Measurements from ENCODE around the gene CAPN1. TPM values are rescaled to one million over a fixed set of nuclear protein-coding genes. Genes with fewer than 3 reads are reported as not detected.

Gene CAPN1
- total and polyA plus RNA-seq, 9 of the 15 experiments (the other 6 are each of a cell fraction or from before 2014, with no cell fraction given): 3.5 to 199 (median 61.6) TPM

DNA sequence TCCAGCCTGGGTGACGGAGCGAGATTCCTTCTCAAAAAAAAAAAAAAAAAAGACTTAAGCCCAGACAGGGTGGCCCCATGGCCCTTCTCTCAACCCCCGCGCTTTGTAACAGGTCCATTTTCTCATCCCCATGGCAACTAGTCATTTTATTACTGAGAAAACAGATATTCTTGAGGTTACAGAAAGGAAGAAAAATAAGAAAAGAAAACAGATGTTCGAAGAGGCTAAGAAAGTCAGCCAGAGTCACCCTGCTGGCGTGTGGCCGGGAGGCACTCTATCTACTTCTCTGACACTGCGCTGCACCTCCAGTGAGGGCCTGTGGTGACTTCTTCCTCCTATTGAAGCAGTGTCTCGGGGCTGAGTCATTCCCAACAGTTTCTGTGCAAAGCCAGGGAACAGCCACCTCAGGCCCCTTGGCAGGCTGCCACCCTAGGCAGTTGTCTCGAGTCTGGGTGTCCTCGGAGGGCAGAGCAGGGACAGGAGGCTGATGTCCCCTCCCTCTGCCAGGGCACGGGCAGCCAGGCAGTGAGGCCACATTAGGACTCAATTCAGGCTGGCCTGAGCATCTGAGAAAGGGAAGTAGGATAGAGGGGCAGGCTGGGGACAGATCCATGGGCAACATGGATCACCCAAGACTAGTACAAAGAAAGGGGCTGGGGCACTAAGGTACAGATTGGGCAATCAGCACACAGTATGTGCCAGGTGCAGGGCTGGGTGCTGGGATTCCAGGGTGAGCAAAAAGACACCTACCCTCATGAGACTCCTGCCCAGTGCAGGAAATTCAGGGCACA is 31.0 kb upstream of the CAPN1 start (continued):
- TF ChIP-seq, protein P1, sequence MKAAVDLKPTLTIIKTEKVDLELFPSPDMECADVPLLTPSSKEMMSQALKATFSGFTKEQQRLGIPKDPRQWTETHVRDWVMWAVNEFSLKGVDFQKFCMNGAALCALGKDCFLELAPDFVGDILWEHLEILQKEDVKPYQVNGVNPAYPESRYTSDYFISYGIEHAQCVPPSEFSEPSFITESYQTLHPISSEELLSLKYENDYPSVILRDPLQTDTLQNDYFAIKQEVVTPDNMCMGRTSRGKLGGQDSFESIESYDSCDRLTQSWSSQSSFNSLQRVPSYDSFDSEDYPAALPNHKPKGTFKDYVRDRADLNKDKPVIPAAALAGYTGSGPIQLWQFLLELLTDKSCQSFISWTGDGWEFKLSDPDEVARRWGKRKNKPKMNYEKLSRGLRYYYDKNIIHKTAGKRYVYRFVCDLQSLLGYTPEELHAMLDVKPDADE (conservative IDR thresholded peaks at IDR 0.05; ENCODE audit: control insufficient read depth, low read depth, low read length): no peak
- no peak for TF ChIP-seq KAT8 (IDR thresholded peaks at IDR 0.05; ENCODE audit: low read depth)
- no peak for TF ChIP-seq CBFA2T2 (conservative IDR thresholded peaks at IDR 0.05)
- no peak for TF ChIP-seq ZNF785 (CRISPR knock-in tag; IDR thresholded peaks at IDR 0.05)
- TF ChIP-seq, protein P2, sequence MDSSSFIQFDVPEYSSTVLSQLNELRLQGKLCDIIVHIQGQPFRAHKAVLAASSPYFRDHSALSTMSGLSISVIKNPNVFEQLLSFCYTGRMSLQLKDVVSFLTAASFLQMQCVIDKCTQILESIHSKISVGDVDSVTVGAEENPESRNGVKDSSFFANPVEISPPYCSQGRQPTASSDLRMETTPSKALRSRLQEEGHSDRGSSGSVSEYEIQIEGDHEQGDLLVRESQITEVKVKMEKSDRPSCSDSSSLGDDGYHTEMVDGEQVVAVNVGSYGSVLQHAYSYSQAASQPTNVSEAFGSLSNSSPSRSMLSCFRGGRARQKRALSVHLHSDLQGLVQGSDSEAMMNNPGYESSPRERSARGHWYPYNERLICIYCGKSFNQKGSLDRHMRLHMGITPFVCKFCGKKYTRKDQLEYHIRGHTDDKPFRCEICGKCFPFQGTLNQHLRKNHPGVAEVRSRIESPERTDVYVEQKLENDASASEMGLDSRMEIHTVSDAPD (CRISPR knock-in tag; IDR thresholded peaks at IDR 0.05): no peak
- TF ChIP-seq HDAC1 (IDR thresholded peaks at IDR 0.05): peak in 1 of 2 experiments; percentile 40; a peak in 1 of 4 replicates
- no peak for TF ChIP-seq WHSC1 (IDR thresholded peaks at IDR 0.05; ENCODE audit: low read length)
- TF ChIP-seq EP400 (IDR thresholded peaks at IDR 0.05): peak; percentile 36; the same call in 1 of the 2 replicates
- TF ChIP-seq C11orf30 (IDR thresholded peaks at IDR 0.05; ENCODE audit: low read depth): peak; percentile 87
- TF ChIP-seq, protein P3, sequence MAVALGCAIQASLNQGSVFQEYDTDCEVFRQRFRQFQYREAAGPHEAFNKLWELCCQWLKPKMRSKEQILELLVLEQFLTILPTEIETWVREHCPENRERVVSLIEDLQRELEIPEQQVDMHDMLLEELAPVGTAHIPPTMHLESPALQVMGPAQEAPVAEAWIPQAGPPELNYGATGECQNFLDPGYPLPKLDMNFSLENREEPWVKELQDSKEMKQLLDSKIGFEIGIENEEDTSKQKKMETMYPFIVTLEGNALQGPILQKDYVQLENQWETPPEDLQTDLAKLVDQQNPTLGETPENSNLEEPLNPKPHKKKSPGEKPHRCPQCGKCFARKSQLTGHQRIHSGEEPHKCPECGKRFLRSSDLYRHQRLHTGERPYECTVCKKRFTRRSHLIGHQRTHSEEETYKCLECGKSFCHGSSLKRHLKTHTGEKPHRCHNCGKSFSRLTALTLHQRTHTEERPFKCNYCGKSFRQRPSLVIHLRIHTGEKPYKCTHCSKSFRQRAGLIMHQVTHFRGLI (CRISPR knock-in tag; IDR thresholded peaks at IDR 0.05): no peak
- no peak for TF ChIP-seq USF2 (CRISPR knock-in tag; IDR thresholded peaks at IDR 0.05)
- TF ChIP-seq TBL1XR1 (IDR thresholded peaks at IDR 0.05; ENCODE audit: low read length in 2 of 2): no peak; a peak in 1 of 4 replicates
- no peak for TF ChIP-seq SAFB (IDR thresholded peaks at IDR 0.05; ENCODE audit: borderline replicate concordance, low read depth, low read length)
- no peak for TF ChIP-seq LCOR (CRISPR knock-in tag; IDR thresholded peaks at IDR 0.05)
- no peak for TF ChIP-seq CHD2 (IDR thresholded peaks at IDR 0.05; ENCODE audit: low read depth, low read length)

Measured in K562 (cell line).